ENCODE measurements around the gene GGT1.
"Not testable (repeated sequence)": the region's sequence is repeated elsewhere in the genome, so short reads cannot be mapped to it uniquely, and the experiment has no call there.

GGT1 gene

DNA sequence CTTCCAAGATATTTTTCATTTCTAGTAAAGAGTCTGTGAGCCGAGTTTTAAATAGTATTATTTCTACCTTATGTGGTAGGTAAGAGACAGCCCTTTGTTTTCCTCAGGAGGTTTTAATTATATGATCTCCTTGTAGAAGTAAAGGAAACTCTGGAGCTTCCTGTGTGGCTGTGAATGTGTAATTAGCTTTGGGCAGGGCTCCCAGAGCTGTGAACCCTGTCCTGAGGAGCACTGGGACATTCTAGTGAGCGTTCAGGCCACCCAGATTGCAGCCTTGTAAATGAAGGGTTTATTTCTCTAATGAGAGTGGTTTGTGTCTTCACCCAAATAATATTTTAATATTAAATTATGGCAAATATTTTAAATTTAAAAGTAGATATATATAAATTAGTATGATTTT, 69.5 kb downstream of the GGT1 start:
- not testable (repeated sequence) for H3K4me3 ChIP-seq (ENCODE audit: insufficient read depth, low read depth, low read length, poor library complexity, severe bottlenecking); H3K4me1 ChIP-seq (ENCODE audit: control insufficient read depth, insufficient read depth, low read length, poor library complexity, severe bottlenecking); DNase-seq; H3K27me3 ChIP-seq (replicated peaks; ENCODE audit: control insufficient read depth, insufficient read depth, low read length, poor library complexity, severe bottlenecking); H3K9me3 ChIP-seq (ENCODE audit: control insufficient read depth, low read length); H3K27ac ChIP-seq (ENCODE audit: insufficient read depth, low read length, poor library complexity, severe bottlenecking); H3K36me3 ChIP-seq (ENCODE audit: control insufficient read depth, insufficient read depth, low read length)
